Activated naive CD4-positive, alpha-beta T cell treated with anti-CD3 and anti-CD28 coated beads, Interleukin-2, amount 50 U/mL, for 16 hours (primary cell): ENCODE data around the gene PUSL1.

Experiments
- DNase-seq: peaks from one replicate; pipeline ENCODE4 v3.0.0-alpha.2; 2020

PUSL1 gene

DNA sequence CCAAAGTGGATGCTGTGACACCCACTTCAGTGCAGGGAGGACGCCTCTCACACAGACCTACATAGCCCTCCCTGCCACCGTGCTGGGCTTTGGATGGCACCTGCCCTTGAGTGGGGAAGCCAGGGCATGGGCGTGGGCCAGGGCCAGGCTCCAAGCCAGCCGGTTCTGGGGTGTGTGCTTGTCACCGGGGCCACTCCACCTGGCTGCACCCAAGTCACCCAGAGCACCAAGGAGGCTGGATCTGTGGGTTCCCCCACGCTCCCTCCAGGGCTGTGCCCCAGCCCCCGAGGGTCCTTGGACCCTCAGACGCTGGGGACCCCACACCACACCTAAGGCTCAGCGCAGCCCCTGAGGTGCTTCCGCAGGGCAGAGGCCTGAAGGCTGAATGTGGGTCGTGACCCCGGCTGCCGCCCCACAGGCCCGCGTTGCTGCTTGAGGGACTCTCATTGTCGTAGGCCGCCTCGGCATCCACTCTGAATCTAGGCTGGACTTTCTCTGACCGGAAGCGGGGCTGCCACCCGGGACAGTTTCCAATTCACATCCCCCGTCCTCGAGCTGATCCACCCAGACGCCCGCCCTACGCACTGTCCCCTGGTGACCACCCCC is 48.5 kb downstream of the PUSL1 start:
- no peak for DNase-seq

DNA sequence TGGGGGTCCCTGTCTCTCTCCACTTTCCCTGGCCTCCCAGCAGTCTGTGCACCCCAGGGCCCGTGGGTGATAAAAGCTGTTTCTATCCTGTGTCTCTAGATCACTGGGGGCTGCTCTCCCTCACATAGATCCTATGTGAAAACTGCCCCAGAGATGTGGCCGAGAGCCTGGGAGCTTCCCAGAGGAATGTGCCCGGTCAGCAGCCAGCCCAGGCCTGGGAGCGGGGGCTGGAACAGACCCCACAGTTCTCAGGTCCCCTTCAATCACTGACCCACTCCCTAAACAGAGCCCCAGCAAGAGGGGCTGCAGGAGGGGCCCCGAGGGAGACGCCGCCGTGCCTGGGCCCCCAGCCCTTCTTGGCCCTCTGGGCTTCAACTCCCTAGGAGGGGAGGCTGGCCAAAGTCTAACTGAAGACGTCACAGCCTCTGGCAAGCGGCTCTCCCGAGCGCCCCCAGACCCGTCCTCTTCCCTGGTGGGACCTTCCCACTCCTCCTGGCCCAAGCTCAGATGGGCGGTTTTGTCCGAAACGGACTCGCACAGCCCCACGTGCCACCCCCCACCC is 49.6 kb downstream of the PUSL1 start:
- no peak for DNase-seq

DNA sequence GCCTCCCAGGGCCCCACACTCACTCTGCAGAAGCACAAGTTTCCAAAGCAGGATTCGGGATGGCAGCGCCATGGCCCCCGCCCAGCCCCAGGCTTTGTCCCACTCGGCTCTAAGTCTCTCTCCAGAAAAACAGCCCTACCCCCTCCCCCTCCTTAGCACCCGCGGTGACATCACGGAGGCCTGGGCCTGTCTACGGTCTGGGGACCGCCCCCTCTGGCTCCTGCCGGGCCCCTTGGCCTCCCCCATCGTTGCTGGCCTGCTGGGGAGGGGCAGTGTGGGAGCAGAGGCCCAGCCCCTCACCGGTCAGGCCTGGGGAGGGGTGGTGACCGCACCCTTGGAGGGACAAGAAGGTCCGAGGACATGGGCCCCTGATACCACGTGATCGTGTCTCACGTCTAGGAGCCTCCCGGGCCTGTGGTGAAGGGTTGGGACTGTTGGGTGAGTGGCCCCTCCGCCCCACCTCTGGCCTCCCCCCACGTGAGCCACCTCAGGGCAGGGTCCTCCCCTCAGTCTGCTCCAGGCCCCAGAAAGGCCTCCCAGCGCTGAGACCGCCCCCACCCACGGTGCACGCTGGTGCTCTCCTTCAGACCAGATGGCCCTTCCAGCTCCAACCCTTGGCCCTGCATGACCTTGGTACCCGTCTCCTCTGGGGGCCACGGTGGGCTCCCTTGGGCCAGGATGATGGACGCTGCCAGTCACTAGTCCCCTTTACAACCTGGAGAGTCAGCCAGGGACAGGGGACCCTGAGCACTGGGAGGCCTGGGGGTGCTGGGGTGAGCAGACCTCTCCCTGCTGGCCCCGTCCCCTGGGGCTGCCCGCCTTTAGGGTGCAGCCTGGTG is 50.3 kb downstream of the PUSL1 start, which contains the start of gene MXRA8:
Gene MXRA8 (minus strand): TSS at position 123 of the 839 bp plus-strand sequence. CDS start 51 bp downstream, at position 72.
- no peak for DNase-seq

GRCh38 chr1:1359308-1359663 is 50.9 kb downstream of the PUSL1 start:
- DNase-seq, result no peak

GRCh38 chr1:1359664-1360468 is 51.5 kb downstream of the PUSL1 start:
- DNase-seq, result no peak

- DNase-seq, result no peak
Measured at GRCh38 chr1:1360506-1361169, 52.2 kb downstream of the PUSL1 start.
